Epithelial cell of prostate (primary cell): ENCODE data around the gene ST7.

ENCODE experiments used
- DNase-seq: peaks from one replicate; pipeline ENCODE4 v3.0.0-alpha.2; 2011; ENCODE audit warnings: low read depth, low spot score
- H3K27ac ChIP-seq: fragments of 450-650 bp; 2 replicates; pipeline ENCODE4 v1.5.1; 2017; ENCODE audit warnings: mild to moderate bottlenecking

ST7 gene

GRCh38 chr7:117278040-117278439, 324.7 kb downstream of the ST7 start:
- H3K27ac ChIP-seq, result no peak overlapping the region
- DNase-seq, result no peak

- no peak for DNase-seq
Measured at GRCh38 chr7:117279203-117279602, 325.9 kb downstream of the ST7 start.

More at GRCh38 chr7:117279203-117279602, 325.9 kb downstream of the ST7 start:
- H3K27ac ChIP-seq, result no peak overlapping the region
